GM18870 (cell line): ENCODE results near the gene ARMC2.
"Not testable (repeated sequence)": the region's sequence is repeated elsewhere in the genome, so short reads cannot be mapped to it uniquely, and the experiment has no call there.

Source experiments
- ATAC-seq: cut with Tn5 transposase; IDR thresholded peaks from one replicate; pipeline ENCODE4 v1.9.1; 2021; ENCODE audit warnings: moderate library complexity; ENCODE audit not compliant: unreplicated experiment

Gene ARMC2

GRCh38 chr6:108832738-108833137 is 15.5 kb upstream of the ARMC2 start:
- ATAC-seq: no peak

DNA sequence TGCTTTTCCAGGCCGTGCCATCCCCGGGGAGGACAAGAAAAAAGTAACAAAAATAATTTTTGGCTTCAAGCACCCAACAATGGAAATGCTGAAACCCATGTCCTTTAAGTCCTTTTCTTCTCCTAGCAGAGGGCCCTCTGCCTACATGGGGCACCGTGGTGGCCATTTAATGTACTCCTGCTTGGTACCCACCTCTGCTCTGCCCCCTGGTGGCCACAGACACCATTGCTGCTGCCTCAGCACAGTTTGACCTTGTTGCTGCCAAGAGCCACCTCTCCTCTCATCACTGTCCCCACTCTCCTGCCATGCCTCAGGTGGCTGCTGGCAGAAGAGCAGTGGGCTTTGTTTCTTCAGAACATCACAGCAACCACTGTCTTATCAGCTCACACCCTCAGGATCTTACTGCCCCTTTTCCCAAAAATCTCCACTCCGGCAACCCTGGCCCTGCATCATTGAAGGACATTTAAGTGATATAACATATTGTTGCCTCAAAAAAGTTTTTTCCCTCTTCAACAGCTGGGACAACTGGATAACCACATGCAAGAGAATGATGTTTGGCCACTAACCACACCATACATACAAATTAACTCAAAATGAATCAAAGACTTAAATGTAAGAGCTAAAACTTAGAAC is 12.9 kb upstream of the ARMC2 start:
- ATAC-seq: no peak

DNA sequence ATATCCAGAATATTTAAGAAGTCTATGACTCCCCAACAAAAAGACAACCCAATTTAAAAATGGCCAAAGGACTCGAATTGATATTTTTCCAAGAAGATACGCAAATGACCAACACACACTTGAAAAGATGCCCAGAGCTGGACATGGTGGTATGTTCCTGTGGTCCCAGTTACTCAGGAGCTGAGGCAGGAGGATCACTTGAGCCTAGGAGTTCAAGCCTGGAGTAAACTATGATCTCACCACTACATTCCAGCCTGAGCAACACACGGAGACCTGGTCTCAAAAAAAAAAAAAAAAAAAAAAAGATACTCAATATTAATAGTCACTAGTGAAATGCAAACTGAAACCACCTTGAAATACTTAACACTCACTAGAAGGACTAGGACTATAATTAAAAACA is 12.2 kb upstream of the ARMC2 start:
- no peak for ATAC-seq

- no peak for ATAC-seq
Measured at GRCh38 chr6:108837236-108837971, 10.8 kb upstream of the ARMC2 start.

DNA sequence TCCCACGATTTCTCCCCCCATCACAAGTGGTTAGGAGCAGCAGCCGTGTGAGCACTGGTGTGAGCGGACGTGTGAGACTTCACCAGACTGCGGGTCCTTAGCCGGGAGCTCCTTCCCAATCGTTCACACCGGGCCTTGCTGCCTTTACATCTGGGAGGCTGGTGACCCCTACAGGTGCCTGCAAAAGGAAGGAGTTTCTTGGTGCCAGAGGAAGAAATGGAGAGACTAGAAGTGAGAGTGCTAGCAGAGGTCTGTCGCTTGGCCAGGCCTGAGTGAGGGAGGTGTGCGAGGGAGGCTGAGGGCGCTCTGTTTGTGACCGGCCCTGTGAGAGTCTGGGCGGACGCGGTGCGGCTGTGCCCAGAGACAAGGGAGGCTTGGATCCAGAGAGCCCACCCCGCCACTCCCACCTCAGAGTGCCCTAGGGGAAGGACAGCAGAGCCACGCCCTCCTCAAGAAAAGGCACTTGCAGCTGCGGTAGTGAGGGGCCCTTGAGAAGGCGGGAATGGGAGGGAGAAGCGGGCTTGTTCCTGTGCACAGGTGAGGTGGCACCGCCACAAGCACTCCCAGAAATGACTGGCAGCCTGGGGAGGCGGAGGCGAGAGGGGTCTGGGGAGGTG is 10.0 kb upstream of the ARMC2 start:
- ATAC-seq: no peak

DNA sequence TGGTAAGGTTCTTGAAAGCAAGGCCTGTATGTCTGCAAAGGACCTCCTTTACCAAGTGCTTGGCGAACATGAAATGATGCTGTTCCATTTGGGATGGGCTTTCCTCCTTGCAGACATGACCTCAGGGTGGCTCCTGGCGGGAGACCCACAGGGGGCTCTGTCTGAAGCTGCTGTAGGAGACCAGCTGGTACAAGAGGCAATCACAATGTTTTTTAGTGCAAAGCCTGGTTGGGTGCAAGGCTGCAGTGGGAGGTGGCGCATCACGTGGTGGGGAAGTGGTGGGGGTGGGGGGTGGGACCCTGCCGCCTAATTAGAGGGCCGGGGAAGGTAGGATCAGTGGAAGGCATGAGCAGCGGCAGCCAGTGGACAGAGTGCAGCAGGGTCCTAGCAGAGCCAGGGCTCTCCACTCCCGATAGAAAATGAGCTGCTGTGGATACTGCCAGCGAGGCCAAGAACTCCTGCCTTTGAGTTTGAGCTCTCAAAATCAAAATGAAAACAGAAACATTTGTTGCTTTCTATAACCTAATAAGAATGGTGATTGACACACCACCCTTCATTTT is 9.1 kb upstream of the ARMC2 start:
- ATAC-seq: no peak

DNA sequence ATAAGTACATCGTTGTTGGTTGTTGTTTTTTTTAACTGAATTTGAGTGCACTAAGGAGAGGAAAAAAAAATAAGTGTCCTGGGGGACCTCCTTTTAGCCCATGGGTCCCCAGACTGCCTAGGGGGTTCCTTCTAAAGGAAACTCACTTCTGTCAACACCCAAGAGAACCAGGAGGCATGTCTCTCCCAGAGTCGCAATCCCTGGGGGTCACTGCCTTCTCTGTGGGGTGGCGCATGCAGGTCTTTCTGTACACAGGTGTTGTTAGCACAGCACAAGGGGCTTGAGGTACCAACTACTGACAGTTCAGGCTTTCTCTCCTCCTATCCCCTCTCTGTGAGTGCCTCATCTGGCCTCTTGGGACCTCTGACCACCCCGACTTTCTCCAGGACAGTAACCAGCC is 7.3 kb upstream of the ARMC2 start:
- ATAC-seq: no peak

GRCh38 chr6:108841377-108841855 is 6.8 kb upstream of the ARMC2 start:
- ATAC-seq: no peak

DNA sequence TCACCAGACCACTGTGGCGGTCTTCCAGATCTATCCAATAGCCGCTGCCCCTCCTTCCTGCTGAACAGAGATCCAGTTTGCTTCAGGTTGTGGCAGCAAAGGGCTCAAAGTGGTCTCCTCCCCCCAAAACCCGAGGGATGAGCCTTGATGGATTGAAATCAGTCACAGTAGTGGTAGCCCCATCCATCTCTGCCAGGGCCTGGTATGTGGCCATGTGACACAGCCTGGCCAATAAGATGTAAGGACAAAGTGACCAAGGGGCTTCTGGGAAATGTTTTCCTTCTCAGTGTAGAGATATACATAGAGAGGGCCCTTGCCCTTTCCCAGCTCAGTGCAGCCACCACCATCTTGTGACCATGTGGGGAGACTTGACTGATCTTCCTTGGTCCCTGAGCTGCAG is 4.1 kb upstream of the ARMC2 start:
- ATAC-seq: no peak

GRCh38 chr6:108845145-108845544 is 3.1 kb upstream of the ARMC2 start:
- ATAC-seq: no peak

GRCh38 chr6:108846101-108846500 is 2.1 kb upstream of the ARMC2 start:
- no peak for ATAC-seq

DNA sequence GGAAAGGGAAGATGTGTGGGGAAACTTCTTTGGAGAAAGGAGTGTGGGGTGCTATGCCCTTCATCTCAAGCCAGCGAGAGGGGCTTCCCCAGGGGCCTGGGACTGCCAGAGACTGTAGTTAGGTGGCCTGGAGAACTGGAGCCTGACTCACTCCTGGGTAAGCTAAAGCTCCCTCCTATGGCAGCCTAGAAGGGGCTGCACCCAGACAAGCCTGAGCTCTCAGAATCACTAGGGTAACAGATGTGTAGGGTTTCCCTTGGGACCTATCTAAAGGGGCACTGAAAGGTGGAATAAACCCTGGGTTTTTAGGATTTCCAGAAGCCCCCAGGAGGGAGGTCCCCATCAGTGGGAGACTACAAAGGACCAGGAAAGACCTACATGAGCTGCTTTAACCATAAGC is 1.6 kb upstream of the ARMC2 start:
- no peak for ATAC-seq

GRCh38 chr6:108847738-108848115 is 495 bp upstream of the ARMC2 start:
- no peak for ATAC-seq

DNA sequence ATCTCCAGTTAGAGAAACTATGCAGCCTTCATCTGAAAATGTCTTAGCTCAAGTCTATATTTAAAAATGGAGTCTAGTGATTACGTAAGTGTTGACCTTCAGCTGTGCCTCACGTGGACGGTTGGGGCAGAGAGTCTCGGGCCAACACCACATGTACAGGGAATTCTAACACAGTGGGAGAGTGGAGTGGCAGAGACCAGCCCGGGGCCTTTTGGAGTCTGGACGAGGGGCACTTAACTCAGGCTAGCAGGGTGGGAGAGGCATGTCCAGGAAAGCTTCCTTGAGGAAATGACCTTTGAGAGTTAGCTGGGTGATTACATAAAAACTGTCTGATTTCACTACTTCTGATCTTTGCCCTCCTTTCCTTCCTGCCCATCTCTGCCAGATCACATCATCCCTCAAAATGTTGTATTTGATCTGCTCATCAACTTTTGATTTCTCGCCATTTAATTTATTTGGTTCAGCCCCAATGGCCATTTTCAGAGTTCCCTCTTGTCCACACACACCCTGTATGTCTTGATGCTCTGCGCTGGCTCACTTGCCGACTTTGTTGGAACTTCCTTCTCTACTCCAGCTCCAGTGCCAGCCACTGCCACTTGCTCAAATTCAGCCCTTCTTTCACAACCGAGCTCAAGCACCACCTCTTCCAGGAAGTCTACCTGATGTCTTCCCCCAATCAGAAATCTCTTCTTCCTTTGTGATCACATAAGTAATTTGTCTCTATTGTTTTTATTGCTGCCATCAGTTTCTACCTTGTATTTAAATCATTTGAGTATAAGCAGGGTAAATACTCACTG is 2.6 kb downstream of the ARMC2 start:
- no peak for ATAC-seq

DNA sequence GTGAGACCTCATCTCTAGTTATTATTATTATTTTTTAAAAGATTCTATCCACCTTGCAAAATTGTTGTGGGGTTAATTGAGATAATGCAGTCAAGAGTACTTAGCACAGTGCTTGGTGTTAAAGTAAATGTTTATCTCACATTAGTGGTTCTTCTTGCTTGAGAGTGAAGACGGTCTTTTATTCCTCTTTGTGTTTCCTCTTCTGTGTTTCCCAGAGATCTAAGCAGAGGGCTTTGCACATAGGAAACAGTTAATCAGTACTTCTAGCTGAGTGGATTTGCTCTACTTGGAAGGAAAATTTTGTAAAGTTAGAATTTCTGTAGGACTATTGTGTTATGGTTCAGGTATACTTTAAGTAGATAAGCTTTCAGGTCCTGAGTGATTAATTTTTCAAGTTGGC is 3.5 kb downstream of the ARMC2 start:
- no peak for ATAC-seq

DNA sequence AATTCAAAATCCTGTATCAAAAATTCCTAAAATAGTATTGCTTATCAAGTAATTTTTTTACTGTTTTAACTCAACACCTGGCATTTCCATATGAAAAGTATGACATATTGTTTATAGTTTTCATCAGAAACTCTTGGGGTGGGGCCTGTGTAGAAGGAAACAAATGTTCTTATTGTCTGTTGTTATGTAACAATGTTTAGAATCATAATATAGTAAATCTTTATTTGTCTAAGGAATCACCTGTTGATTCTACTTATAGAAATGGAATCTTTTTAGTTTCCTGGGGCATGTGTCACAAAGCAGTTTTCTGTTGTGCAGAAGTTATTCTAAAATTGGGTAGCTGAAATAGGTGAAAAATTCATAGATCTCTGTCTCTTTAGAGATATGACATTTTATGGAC is 4.9 kb downstream of the ARMC2 start:
- ATAC-seq: no peak

DNA sequence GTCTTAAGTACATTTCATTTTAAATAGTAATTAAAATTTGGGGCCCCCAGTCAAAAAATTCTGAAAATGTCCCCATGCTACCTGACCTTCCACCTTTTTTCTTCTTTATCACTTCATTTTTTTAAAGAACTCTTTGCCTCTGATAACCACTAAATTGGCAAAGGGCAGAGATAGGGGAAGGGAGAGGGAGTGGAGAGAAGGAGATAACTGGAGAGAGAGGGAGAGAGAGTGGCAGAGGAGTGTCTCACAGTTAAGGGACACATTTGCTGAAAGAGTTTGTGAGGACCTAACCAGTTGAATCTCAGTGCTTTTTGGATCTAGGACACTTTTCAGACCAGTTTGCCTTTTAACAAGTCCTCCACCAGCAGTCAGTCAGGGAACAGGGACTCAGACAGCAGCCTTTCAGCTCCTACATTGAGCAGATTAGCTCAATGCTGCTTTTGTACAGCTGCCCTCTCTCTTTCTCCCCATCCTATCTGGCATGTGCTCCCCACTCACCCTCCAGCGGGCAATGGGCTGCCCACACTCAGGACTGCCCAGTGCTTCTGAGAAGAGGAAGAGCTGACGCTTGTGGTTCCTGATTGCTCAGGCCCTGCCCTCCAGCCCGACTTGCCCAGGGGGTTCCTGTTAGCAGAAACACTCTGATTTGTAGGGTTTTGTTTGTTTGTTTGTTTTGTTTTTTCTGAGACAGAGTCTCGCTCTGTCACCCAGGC is 14.4 kb downstream of the ARMC2 start:
- no peak for ATAC-seq

DNA sequence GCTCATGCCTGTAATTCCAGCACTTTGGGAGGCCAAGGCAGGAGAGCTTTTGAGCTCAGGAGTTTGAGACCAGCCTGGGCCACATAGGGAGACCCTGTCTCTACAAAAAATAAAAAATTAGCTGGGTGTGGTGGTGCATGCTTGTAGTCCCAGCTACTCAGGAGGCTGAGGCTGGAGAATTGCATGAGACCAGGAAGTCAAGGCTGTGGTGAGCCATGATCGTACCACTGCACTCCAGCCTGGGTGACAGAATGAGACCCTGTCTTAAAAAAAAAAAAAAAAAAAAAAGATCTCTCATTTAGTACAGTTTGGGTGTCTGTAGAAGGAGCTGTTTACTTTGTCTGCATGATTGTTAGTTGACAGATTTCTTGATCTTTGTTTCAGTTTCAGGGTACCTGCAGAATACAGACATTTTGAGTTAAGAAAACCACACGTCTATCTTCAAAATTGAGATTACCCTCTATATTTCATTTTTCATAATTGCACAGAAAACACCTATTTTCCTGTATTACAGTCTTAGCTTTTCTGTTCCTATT is 17.6 kb downstream of the ARMC2 start:
- not testable (repeated sequence) for ATAC-seq

GRCh38 chr6:108866798-108867197 is 18.6 kb downstream of the ARMC2 start:
- no peak for ATAC-seq

- ATAC-seq: no peak
Measured at GRCh38 chr6:108868647-108869046, 20.4 kb downstream of the ARMC2 start.
